Measurements from ENCODE around the gene ADORA2A.

Gene ADORA2A

DNA sequence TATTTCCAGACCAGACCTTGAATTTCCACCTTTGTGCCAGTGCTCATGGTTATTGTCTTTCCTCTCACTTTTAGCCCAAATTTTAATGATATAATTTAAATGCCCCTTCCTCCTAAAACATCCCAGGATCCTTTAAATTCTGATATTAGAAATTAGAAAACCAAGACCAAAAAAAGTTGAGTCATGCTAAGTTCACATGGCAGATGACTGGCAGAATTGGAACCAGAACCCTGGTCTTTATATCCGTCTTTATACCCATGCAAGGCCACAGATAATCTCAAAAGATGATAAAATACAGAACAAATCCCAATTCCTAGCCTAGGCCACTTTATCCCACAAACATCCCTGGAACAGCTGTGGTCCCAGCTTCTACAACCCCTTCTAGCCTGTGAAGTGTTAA is 26.5 kb downstream of the ADORA2A start:
- no peak overlapping the region for H3K4me3 ChIP-seq (ENCODE audit: low read depth, low read length)
- TF ChIP-seq, protein P1, sequence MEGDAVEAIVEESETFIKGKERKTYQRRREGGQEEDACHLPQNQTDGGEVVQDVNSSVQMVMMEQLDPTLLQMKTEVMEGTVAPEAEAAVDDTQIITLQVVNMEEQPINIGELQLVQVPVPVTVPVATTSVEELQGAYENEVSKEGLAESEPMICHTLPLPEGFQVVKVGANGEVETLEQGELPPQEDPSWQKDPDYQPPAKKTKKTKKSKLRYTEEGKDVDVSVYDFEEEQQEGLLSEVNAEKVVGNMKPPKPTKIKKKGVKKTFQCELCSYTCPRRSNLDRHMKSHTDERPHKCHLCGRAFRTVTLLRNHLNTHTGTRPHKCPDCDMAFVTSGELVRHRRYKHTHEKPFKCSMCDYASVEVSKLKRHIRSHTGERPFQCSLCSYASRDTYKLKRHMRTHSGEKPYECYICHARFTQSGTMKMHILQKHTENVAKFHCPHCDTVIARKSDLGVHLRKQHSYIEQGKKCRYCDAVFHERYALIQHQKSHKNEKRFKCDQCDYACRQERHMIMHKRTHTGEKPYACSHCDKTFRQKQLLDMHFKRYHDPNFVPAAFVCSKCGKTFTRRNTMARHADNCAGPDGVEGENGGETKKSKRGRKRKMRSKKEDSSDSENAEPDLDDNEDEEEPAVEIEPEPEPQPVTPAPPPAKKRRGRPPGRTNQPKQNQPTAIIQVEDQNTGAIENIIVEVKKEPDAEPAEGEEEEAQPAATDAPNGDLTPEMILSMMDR (IDR thresholded peaks at IDR 0.05; ENCODE audit: borderline replicate concordance, insufficient read depth, low read depth, low read length) = no peak

- TF ChIP-seq, protein P1 (IDR thresholded peaks at IDR 0.05; ENCODE audit: borderline replicate concordance, insufficient read depth, low read depth, low read length) = no peak
- no peak overlapping the region for H3K4me3 ChIP-seq (ENCODE audit: low read depth, low read length)
Measured at GRCh38 chr22:24455039-24455438, 27.6 kb downstream of the ADORA2A start.

DNA sequence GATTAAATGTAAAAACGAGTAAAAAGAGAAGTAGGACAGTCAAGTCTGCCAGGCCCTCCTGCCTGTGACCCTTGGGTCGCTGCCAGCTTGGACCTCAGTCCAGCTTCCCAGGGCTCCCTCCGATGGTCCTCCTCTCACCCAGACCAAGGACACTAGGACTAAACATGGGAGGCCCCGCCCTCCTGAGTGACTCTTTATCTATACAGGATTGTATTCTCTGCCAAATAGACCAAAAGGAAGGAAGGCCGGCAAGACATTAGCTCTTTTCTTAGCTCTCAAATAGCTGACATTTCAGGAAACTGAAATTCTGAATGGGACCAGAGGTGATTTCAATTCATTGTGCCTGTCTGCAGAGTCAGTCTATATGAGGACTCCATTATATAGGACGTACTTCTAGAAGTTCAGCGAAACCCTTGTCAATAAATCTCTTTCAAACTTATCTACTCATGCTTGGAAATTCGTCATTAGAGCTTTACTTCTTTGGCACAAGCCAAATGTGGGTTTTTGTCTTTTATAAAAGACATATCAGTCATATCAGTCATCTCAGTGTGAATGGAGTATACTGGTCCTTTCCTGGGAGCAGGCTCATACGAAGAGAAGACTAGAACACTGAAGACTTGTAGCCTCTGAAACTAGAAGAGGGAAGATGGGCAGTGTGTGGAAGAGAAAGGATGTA is 28.5 kb downstream of the ADORA2A start:
- TF ChIP-seq, protein P1 (IDR thresholded peaks at IDR 0.05; ENCODE audit: borderline replicate concordance, insufficient read depth, low read depth, low read length) = no peak
- H3K4me3 ChIP-seq (ENCODE audit: low read depth, low read length) = no peak overlapping the region

DNA sequence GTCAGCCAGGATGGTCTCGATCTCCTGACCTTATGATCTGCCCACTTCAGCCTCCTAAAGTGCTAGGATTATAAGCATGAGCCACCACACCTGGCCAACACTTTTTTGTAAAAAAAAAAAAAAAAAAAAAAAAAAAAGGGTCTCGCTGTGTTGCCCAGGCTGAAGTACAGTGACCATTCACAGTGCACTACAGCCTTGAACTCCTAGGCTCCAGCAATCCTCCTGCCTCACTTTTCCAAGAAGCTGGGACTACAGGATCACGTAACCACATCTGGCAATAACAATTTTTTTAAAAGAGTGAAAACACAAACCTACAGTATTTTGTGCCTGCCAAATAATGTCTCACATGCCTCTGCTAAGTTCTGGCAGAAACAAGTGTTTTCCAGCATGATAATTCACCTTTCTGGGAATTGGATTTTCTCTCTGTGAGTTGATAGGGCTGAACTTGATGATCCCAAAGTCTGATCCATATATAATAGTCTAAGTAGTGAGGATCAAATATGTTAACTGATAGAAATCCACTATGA is 30.6 kb downstream of the ADORA2A start:
- TF ChIP-seq, protein P1 (IDR thresholded peaks at IDR 0.05; ENCODE audit: borderline replicate concordance, insufficient read depth, low read depth, low read length) = no peak

GRCh38 chr22:24459911-24460310 is 32.5 kb downstream of the ADORA2A start:
- TF ChIP-seq, protein P1 (IDR thresholded peaks at IDR 0.05; ENCODE audit: borderline replicate concordance, insufficient read depth, low read depth, low read length) = no peak

More for the DNA sequence above, 30.6 kb downstream of the ADORA2A start:
- H3K4me3 ChIP-seq (ENCODE audit: low read depth, low read length) = no peak overlapping the region

GRCh38 chr22:24460418-24461089 is 33.2 kb downstream of the ADORA2A start:
- H3K4me3 ChIP-seq (ENCODE audit: low read depth, low read length) = no peak overlapping the region
- TF ChIP-seq, protein P1 (IDR thresholded peaks at IDR 0.05; ENCODE audit: borderline replicate concordance, insufficient read depth, low read depth, low read length) = no peak

More at GRCh38 chr22:24459911-24460310, 32.5 kb downstream of the ADORA2A start:
- H3K4me3 ChIP-seq (ENCODE audit: low read depth, low read length) = no peak overlapping the region

Data from GM12875 (cell line).